GM12874 (cell line): ENCODE measurements around the gene MAP1LC3B.

ENCODE experiments used
- CTCF ChIP-seq: IDR thresholded peaks from 2 replicates; pipeline ENCODE4 v1.5.1; 2011; ENCODE audit warnings: low read depth, mild to moderate bottlenecking, control low read depth, low read length, moderate library complexity; ENCODE audit not compliant: insufficient read depth

Gene MAP1LC3B

GRCh38 chr16:87361916-87362619, 30.1 kb upstream of the MAP1LC3B start:
- TF ChIP-seq CTCF = no peak

GRCh38 chr16:87363771-87364455, 28.2 kb upstream of the MAP1LC3B start:
- TF ChIP-seq CTCF = no peak

GRCh38 chr16:87365021-87365713, 27.0 kb upstream of the MAP1LC3B start:
- TF ChIP-seq CTCF = no peak

- TF ChIP-seq CTCF = no peak
Measured at GRCh38 chr16:87366288-87366687, 25.8 kb upstream of the MAP1LC3B start.

GRCh38 chr16:87366930-87367329, 25.2 kb upstream of the MAP1LC3B start:
- TF ChIP-seq CTCF = no peak

GRCh38 chr16:87367529-87367928, 24.6 kb upstream of the MAP1LC3B start:
- TF ChIP-seq CTCF = no peak

GRCh38 chr16:87368029-87368770, 23.9 kb upstream of the MAP1LC3B start:
- no peak for TF ChIP-seq CTCF
